ENCODE data around the gene MZF1.
"Not testable (repeated sequence)": the region's sequence is repeated elsewhere in the genome, so short reads cannot be mapped to it uniquely, and the experiment has no call there.

MZF1 gene

DNA sequence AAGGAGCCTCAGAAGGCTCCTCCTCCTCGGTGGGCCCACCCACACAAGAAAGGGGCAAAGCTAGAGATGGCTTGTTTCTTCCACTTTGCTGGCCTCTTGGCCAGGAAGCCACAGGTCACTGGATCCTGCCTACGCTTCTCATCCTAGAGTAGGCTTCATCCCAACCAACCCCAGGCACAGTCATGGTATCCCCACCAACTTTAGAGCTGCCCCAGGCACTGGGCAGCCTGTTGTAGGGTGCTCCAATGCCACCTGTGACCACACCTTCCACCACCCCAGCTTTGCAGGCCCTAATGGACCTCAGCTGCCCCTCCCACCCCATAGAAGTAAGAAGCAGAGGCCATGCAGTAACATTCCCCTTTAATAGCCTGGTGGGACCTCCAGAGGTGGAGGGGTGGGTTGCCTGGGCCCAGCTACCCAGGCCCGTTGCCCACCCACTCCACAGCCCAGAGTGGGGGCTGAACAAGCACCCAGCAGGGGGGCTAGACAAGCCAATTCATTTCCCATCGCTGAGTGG, 17.7 kb downstream of the MZF1 start:
- DNase-seq: no peak

GRCh38 chr19:58554494-58555368, 18.4 kb downstream of the MZF1 start, which contains the start of gene CHMP2A:
CHMP2A (minus strand) TSS chr19:58555105; CDS start chr19:58554212, 893 bp downstream.
- peak; percentile 98 to 99 for DNase-seq

DNA sequence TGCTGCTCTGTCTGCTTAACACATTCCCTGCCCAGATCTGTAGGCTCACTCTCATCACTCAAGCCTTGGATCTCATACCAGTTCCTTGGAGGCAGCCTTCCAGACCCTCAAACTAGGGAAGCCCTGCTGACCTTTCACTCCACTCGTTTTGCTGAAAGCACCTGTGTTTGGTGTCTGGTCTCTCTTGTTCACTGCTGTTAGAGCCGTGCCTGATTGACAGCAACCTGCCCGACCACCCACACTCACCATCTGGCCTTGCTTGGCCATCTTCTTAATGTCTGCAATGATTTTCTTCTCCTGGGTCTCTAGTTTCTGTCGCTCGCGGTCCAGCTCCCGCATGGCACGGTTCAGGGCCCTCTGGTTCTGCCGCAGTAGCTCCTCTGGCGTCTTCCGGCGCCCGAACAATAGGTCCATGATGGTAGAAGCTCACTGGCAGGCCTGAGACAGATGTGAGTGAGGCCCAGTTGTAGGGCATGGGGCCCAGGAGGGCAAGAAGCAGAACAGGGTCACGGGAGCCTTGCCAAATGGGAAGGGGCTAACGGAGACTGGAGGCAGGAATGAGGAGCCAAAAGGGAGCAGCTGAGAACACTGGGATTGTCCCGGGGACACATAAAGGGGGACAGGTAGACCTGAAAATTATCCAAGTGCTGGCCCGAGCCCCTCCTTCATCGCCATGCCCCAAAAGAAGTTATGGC, 19.2 kb downstream of the MZF1 start:
- peak in 1 of 2 donors; percentile 47 for DNase-seq

GRCh38 chr19:58552655-58553054, 20.5 kb downstream of the MZF1 start:
- no peak for DNase-seq

DNA sequence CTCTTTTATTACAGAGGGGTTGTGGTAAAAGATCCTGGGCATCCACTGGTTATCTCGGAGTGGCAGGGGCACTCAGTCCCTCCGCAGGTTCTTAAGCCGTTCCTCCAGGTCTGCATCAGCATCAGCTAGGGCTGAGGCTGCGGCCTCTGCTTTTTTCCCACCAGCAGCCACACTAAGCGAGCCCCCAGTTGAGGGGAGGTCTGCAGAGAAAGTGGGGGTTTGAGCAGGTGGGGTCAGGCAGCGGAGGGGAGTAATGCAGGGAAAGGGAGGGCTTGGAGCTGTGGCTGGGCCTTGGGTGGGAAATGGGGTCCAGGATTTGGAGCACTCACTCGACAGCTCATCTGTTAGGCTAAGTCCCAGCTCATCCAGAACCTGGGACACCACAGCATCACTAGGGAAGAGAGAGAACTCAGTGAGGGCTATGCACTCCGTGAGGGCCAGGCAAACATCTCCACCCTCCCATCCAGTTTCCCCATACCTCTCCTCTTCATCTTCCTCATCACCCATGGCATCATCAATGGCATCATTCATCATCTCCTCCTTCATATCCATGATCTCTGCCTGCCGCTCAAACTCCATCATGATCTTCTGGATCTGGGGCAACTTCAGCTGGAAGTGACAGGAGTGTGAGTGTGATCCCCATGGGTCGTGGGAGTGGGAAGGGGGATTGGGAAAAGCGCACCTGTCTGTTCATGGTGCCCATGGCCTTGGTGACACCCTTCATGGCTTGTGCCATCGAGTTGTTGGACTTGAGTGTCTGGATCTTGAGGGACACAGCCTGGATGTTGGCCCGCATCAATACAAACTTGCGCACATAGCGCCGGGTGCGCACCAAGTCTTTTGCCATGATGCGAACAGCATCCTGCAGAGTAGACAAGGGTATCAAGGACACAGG, 21.3 kb downstream of the MZF1 start:
- DNase-seq: peak in 1 of 2 donors; percentile 21

GRCh38 chr19:58551123-58551497, 22.0 kb downstream of the MZF1 start:
- DNase-seq: no peak

- peak in 1 of 2 donors; percentile 18 for DNase-seq
Measured at GRCh38 chr19:58550362-58551122, 22.6 kb downstream of the MZF1 start.

DNA sequence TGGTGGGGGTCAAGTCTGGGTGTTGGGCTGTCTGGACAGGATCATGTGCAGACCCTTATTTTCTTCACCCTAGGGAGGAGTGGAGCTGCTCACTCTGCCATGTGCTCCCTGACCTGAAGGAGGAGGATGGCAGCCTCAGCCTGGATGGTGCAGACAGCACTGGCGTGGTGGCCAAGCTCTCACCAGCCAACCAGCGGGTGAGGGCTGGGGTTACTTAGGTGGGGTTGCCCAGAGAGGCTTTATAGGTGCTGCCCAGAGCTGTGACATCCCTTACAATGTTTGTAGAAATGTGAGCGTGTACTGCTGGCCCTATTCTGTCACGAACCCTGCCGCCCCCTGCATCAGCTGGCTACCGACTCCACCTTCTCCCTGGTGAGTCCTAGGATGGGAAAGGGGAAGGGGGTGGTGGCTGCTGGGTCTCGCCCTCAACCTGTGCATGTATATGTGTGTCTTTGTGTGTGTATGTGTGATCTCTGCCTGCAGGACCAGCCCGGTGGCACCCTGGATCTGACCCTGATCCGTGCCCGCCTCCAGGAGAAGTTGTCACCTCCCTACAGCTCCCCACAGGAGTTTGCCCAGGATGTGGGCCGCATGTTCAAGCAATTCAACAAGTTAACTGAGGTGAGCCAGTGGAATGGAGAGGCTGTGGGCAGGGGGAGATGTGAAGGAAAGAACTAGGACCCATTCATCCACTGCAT, 23.3 kb downstream of the MZF1 start:
- DNase-seq: no peak

DNA sequence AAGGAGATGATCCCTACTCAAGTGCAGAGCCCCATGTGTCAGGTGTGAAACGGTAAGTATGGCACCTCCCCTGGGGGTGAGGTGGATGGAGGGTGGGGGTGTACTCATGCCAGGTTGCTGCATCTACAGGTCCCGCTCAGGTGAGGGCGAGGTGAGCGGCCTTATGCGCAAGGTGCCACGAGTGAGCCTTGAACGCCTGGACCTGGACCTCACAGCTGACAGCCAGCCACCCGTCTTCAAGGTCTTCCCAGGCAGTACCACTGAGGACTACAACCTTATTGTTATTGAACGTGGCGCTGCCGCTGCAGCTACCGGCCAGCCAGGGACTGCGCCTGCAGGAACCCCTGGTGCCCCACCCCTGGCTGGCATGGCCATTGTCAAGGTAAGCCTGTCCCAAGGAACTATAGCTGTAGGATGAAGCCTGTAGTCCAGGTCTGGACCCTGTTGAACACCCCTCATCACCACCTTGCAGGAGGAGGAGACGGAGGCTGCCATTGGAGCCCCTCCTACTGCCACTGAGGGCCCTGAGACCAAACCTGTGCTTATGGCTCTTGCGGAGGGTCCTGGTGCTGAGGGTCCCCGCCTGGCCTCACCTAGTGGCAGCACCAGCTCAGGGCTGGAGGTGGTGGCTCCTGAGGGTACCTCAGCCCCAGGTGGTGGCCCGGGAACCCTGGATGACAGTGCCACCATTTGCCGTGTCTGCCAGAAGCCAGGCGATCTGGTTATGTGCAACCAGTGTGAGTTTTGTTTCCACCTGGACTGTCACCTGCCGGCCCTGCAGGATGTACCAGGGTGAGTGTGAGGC, 24.1 kb downstream of the MZF1 start:
- no peak for DNase-seq

DNA sequence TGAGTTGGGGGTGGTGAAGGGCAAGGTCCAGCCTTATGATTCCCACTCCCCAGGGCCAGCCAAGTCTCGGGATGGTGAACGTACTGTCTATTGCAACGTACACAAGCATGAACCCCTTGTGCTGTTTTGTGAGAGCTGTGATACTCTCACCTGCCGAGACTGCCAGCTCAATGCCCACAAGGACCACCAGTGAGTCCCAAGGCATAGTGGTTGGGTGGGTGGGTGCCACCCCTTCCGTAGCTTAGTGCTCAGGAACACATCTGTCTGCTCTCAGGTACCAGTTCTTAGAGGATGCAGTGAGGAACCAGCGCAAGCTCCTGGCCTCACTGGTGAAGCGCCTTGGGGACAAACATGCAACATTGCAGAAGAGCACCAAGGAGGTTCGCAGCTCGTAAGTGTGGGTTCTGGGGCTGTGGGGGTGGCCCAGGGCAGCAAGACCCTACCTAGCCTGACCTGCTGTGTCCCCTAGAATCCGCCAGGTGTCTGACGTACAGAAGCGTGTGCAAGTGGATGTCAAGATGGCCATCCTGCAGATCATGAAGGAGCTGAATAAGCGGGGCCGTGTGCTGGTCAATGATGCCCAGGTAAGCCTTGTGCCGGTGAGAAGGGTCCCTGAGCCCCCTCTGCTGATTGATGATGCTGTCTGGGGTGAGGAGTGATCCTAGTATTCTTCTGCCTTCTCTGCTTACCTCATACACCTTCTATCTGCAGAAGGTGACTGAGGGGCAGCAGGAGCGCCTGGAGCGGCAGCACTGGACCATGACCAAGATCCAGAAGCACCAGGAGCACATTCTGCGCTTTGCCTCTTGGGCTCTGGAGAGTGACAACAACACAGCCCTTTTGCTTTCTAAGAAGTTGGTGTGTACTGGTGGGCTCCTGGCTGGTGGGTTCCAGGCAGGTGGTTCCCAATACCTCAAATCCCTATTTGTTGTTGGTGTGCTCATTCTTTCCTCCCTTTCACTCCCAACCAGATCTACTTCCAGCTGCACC, 25.5 kb downstream of the MZF1 start:
- peak in 1 of 2 donors; percentile 19 for DNase-seq

- DNase-seq: no peak
Measured at GRCh38 chr19:58546019-58546530, 27.1 kb downstream of the MZF1 start.

DNA sequence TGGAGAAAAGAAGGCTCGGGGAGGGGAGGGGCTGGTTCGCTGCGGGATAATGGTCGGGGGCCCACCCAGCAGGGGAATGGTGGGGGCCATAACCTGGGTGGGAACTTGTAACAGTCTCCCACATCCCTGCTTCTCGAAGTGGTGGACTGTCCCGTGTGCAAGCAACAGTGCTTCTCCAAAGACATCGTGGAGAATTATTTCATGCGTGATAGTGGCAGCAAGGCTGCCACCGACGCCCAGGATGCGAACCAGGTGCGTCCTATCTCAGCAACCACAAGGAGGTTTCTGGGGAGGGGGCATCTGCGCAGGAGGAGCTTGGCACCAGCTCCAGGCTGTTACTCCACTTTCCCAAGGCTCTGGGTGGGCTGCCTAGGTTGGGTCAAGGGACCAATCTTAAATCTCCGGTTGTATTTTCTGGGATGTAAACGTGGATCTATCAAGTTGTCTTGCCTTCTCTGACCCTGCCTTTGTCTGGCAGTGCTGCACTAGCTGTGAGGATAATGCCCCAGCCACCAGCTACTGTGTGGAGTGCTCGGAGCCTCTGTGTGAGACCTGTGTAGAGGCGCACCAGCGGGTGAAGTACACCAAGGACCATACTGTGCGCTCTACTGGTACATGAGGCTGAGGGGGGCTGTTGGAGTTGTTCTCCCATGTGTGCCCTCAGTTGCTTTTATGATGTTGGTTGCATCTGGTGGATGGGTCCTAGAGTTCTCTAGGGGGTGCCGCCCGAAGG, 27.7 kb downstream of the MZF1 start:
- DNase-seq: peak in 1 of 2 donors; percentile 18

GRCh38 chr19:58544591-58545285, 28.4 kb downstream of the MZF1 start:
- DNase-seq: peak in 1 of 2 donors; percentile 77

DNA sequence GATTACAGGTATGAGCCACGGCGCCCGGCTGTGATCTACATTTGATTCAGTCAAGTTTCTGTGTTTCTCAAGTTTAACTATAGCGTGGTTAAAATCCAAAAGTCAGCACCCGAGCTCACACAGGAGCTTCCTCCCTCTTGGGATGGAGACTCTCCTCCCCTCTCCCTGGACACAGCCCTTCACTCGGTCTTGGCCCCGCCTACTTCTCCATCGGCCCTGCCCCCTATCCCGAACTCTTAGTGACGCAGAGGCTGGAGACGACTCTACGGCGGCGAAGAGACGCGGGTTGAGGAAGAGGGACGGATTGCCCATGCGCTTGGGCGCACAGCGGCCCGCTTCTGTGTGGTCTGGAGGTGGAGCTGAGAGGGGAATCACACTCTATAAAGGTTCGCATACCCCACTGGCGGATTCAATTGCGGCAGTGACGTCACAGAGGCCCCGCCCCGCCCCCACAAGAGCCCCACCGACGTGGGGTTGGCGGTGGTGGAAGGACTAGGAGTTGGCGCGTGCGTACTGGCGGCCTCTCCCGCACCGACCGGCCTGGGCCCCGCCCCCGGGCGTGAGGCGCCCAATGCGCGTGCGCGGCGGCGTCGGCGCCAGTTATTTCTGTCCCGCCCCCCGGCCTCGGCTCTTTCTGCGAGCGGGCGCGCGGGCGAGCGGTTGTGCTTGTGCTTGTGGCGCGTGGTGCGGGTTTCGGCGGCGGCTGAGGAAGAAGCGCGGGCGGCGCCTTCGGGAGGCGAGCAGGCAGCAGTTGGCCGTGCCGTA, 29.1 kb downstream of the MZF1 start, which contains the start of gene TRIM28:
Gene TRIM28 (plus strand): TSS at position 239 of the 765 bp plus-strand sequence. CDS start 694 bp downstream, outside the sequence.
- DNase-seq: peak; percentile 100

DNA sequence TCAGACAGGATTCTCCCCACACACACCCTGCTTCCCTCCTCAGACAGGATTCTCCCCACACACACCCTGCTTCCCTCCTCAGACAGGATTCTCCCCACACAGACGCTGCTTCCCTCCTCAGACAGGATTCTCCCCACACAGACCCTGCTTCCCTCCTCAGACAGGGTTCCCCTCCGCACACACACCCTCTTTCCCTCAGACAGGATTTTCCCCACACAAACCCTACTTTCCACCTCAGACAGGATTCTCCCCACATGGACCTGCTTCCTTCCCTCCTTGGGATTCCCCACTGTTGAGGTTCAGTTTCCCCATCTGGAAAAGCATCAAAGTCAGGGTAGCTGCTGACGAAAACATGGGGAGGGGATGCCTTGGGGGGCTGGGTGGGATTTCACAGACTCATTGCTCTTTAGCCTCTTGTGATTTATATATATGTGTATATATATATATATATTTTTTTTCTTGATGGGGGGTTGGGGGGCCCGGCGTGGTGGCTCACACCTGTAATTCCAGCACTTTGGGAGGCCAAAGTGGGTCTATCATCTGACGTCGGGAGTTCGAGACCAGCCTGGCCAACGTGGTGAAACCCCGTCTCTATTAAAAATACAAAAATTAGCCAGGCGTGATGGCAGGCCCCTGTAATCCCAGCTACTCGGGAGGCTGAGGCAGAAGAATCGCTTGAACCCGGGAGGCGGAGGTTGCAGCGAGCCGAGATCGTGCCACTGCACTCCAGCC, 30.3 kb downstream of the MZF1 start:
- not testable (repeated sequence) for DNase-seq

GRCh38 chr19:58539169-58539559, 34.0 kb downstream of the MZF1 start:
- DNase-seq: not testable (repeated sequence)

Data from stimulated activated CD4-positive, alpha-beta T cell treated with anti-CD3 and anti-CD28 coated beads, Interleukin-2, amount 100 ng/mL, for 24 hours (primary cell).